Choroid plexus epithelial cell (primary cell): Measurements from ENCODE around the gene APBB2.

Experiments
- DNase-seq: peaks from one replicate; pipeline ENCODE4 v3.0.0-alpha.2; 2010; ENCODE audit warnings: low read depth
- H3K4me3 ChIP-seq: 2 replicates; pipeline ENCODE4 v1.5.1; 2011; ENCODE audit warnings: low read depth, mild to moderate bottlenecking, control low read depth, low read length, moderate library complexity
- TF ChIP-seq, protein P1 (sequence below): conservative IDR thresholded peaks from 2 replicates; pipeline ENCODE4 v1.5.1; 2011; ENCODE audit warnings: low read depth, mild to moderate bottlenecking, control low read depth, inconsistent platforms, low read length, moderate library complexity

Gene APBB2

DNA sequence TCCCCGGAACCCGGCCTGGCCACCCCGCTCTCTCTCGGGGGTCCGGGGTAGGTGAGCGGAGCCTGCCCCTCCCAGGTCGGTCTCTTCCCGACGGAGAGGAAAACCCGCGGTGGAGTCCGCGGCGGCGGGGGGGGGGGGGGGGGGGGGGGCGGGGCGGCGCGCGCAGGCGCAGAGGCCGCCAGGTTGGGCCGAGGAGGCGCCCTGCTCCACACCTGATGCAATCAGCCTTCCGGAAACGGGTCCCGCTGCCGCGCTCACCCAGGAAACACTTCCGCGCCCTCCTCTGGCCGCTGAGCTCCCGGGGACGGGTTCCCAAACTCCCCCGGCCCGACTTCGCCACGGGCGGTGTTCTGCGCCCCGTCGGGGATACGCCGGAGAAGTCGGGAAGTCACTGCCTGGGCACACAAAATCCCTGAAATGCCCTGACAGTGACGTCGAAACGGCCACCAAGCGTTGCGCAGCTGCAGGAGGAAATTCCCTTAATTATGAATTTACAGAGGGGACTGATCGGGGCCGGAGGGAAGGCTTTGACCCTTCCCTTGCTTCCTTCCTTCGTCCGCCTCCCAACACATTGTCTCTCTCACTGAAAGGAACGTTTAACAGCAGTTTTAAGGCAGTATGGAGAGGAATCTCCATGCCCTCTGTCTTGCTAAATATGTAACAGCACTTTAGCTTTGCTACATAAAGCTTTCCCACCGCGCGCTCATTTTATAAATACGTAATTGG lies 2.1 kb upstream of the APBB2 start:
- TF ChIP-seq, protein P1, sequence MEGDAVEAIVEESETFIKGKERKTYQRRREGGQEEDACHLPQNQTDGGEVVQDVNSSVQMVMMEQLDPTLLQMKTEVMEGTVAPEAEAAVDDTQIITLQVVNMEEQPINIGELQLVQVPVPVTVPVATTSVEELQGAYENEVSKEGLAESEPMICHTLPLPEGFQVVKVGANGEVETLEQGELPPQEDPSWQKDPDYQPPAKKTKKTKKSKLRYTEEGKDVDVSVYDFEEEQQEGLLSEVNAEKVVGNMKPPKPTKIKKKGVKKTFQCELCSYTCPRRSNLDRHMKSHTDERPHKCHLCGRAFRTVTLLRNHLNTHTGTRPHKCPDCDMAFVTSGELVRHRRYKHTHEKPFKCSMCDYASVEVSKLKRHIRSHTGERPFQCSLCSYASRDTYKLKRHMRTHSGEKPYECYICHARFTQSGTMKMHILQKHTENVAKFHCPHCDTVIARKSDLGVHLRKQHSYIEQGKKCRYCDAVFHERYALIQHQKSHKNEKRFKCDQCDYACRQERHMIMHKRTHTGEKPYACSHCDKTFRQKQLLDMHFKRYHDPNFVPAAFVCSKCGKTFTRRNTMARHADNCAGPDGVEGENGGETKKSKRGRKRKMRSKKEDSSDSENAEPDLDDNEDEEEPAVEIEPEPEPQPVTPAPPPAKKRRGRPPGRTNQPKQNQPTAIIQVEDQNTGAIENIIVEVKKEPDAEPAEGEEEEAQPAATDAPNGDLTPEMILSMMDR: peak; percentile 57
- peak overlapping the region; percentile 82 for H3K4me3 ChIP-seq
- peak; percentile 78 for DNase-seq

DNA sequence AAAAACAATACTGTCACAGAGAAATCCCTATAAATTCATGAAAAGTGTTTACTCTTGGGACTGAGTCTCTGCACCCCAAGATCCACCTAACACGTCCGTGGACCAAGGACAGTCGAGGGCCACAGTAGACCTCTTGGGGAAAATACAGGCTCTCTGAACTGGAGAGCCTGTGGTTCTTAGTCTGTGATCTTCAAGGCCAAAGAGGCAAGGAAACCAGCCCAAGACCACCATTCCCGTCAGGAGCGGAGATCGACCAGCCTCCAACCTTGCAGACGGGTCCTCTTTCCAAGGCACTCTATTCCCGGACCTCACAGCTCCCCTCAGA lies 1.6 kb upstream of the APBB2 start:
- peak overlapping the region; percentile 82 for H3K4me3 ChIP-seq
- no peak for DNase-seq
- TF ChIP-seq, protein P1: no peak

DNA sequence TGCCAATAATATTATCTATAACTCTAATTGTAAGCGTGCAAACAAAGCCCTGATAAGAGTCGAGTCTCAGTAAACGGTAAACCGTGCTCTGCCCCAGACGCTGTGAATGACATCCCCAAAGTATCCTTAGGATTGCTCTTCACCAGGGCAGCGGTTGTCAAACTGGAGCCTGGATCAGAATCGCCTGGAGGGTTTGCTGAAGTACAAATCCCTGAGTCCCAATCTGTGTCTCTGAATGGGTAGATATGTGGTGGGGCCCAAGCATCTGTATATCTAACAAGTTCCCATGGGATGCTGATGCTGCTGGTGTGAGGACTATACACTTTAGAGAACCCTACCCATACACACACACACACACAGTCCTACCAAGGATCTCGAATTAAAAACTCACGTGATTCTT lies 813 bp upstream of the APBB2 start:
- TF ChIP-seq, protein P1: no peak
- no peak overlapping the region for H3K4me3 ChIP-seq
- no peak for DNase-seq

DNA sequence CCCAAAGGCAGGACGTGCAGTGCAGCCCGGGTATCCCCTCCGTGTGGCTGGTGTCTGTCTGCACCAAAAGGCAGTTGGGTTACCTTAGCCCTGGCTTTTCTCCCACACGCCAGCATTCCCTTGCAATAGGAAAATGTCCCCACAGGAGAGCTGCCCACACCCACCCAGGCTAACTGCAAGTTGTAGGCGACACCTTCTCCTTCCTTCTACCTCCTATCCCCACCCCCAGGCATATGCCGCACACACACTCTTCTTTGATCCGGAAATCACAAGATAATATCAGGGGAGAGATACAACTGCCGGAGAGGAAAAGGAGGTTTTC lies 444 bp upstream of the APBB2 start:
- DNase-seq: no peak
- TF ChIP-seq, protein P1: no peak
- peak overlapping the region; percentile 91 for H3K4me3 ChIP-seq

DNA sequence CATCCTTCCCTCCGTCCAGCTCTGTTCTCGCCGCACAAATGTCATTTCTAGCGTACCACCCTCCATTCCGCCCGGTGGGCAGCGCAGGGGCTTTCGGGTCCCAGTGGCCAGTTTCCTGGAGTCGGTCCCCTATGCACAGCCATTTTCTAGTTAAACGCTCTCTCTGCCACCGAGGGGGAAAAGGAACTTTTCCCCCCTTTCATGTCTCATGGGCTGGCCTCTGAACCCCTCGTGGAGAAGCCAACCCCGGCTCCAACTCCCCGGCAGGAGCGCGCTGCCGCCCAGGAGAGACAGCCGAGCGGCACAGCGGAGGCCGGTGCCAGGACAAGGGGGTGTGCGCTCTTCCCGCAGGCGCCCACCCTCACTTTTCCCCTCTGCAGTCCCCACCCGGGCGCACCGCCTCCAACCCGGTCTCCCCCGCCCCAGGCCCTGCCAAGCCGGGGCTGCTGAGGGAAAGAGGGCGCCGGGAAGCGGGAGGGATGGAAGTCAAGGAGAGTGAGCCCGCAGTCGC lies 662 bp downstream of the APBB2 start:
- TF ChIP-seq, protein P1: no peak
- H3K4me3 ChIP-seq: peak overlapping the region; percentile 91
- no peak for DNase-seq

DNA sequence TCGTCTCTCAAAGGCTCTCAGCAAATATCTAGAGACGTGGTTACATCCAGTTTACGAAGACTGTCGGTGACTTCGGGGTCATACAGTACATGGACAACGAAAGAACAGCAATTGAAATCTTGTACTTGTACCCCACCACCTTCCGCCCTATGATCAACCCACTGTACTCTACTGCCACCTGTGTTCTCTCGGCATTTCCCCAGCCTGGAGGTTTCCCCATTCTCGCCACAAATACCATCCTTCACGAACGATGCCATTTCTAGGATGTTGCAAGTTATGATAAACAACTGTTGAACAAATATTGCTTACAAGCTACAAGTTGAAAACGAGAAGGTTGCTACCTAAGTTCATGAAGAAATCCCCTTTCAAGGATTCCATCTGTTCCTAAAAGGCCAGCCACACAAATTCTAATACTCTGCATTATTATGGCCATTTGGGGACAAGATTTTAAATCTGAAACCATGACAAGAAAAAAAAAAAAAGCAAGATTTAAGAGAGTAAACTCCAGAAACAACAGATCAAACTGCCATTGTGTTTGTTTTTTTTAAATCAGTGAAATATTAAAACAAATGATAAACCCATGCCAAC lies 1.6 kb downstream of the APBB2 start:
- peak overlapping the region; percentile 91 for H3K4me3 ChIP-seq
- TF ChIP-seq, protein P1: peak; percentile 82
- peak; percentile 85 for DNase-seq
